Fibroblast of skin of right quadriceps (primary cell): Measurements from ENCODE around the gene CCR5AS.
"Not testable (repeated sequence)": the region's sequence is repeated elsewhere in the genome, so short reads cannot be mapped to it uniquely, and the experiment has no call there.

Source experiments
- DNase-seq: peaks from one replicate; pipeline ENCODE4 v3.0.0-alpha.2; 2013

Gene CCR5AS

DNA sequence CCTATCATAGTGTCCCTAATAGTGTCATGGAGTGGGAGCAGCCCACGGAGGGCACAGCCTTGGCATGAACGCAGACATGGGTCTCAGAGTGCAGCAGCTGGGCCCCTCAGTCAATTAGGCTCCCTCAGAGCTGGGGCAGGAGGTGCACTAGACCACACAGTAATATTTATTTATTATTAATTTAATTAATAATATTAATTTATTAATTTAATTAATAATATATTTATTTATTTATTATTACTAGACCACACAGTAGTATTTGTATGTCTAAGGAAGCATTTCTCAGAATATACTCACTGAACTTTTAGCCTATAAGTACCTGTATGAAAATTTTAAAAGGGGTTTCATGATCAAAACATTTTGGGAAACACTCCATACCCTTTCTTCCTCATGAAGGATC, 5.3 kb downstream of the CCR5AS start:
- no peak for DNase-seq

DNA sequence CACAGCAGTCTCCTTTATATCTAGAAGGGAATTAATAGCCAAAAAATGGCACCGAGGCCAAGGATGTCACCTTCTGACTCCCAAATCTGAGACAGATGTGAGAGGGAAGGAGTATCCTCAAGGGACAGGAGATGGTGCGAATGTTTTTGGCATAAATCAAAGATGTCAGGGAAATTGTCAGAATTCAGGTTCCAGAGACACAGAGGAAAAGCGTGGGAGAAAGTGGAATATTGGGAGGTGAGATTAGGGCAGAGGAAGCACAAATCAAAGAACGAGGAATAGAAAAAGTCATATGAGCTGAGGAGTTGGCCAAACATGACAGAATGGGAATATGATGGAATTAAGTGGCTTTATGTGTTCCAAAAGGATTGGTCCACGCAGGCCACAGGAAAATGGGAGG, 6.0 kb downstream of the CCR5AS start:
- no peak for DNase-seq

GRCh38 chr3:46400000-46400734, 6.7 kb downstream of the CCR5AS start:
- DNase-seq = peak; percentile 68

- no peak for DNase-seq
Measured at GRCh38 chr3:46399557-46399956, 7.3 kb downstream of the CCR5AS start.

DNA sequence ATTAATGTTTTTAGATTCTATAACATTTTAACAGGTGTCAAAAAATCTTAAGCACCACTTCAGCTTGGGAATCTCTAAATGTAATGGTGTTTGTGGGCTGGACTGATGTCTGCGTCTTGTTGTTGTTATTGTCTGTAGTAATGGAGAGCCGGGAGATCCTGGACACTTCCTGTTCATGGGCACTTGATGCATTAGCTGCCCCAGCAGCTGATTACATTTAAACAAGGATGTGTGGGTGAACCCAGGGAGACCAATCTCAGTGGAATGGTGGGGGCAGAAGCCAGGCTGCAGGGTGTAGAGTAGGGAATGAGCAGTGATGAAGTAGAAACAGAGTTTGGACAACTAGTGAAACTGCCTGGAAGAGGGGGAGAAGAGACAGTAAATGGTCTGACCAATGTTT, 7.8 kb downstream of the CCR5AS start:
- DNase-seq = no peak

GRCh38 chr3:46398186-46398955, 8.5 kb downstream of the CCR5AS start:
- no peak for DNase-seq

DNA sequence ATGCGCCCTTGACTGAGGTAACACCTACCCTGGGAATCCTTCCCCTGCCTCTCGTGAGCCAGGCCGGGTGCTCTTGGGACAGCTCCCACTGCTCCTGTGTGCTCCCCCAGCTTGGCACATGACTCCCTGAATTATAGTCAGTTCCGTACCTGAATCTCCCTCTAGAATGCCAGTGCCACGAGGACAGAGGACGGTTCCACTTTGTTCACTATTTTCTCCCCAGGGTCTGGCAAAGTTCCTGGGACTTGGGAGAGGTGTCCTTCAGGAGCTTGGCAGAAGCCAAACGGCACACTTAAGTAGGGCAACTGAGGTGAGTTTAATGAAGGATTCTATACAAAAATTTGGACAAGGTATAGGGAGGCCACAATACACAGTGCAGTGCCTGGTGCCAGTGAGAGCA, 9.8 kb downstream of the CCR5AS start:
- no peak for DNase-seq

DNA sequence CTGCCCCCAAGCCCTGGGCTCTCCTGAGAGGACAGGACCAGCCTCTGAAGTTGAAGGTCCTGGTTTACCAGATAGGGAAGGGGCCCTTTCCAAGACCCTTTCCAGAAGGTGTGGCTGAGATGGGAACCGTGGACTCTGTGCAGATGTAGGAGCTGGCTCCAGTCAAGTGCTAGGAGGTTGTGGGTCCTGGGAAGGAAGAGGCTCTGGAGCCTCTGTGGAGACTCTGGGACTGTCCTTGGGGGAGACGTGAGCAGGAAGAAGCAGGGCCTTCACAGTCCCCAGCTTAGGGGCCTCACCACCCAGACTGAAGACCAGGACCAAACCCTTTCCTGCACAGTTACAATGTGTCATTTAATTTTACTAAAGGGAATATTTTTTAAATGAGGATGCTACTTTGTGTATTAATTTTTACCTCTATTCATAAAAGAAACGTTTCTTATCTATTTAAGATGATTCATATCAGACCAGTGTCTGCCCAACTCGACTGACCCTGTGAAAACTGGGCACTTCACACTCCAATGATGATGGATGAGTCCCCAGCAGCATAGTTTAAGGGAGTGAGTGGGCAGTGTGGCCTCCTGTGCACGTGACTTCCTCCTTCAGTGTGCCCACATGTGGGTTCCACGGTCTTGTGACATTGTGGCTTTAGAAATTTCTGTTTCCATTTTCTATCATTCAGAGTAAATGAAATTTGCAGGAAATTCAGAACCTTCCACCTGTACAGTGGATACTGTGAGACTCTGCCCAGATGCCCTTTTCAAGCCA, 10.9 kb downstream of the CCR5AS start:
- DNase-seq = no peak

- no peak for DNase-seq
Measured at GRCh38 chr3:46395210-46395661, 11.6 kb downstream of the CCR5AS start.

DNA sequence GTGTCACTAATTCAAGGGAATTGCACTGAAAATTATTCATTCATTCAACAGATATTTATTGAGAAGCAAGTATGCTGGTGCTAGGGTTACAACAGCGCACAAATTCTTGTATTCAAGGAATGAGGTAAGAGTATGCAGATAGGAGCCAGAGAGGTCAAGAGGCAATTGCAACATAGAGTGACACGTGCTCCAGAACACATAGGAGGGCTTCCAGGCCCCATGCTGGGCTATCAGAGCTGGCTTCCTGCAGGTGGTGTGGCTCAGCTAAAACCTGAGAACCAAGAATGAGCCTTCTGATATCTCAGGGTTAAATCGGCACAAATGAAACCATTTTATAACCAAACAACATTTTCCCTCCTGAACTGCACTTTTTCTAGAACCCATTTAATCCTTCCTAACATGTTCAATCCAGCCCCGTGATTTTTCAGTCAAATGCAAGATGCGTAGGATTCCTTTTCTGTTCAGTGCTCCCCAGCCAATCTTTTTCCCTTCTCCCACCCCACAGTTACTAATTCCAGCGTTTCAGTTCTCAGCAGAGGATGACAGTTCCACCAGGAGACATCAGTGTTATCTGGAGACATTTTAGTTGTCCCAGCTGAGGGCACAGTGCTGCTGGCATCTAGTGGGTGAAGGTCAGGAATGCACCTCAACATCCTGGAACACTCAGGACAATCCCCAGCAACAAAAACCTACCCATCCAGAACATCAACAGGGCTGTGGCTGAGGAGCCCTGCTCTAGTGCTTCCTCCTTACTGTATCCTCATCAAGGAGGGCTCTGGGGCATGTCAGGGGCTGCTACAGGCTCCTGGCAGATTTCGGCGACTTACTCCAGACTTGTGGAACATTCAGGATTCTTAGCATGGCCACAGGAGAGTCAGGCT, 13.1 kb downstream of the CCR5AS start:
- no peak for DNase-seq

GRCh38 chr3:46393011-46393410, 13.9 kb downstream of the CCR5AS start:
- no peak for DNase-seq

DNA sequence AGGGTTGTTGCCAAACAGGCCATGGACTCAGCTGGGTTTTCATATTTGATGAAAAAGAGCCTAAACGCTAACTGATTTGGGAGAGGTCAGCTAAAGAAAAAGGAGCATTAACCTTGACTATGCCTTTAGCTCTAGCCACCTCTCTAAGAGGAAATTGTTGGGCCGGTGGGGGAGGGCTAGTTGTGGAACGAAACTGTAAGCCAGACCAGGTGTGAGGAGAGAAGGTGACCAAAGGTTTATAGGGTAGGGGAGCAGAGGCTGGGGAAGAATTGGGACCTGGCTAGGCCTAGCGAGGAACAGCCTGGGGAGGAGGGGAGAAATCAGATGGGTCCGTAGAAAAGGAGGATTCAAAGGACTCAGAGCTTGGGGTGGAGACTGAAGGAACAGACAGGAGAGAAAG, 15.3 kb downstream of the CCR5AS start:
- not testable (repeated sequence) for DNase-seq

- DNase-seq = no peak
Measured at GRCh38 chr3:46389306-46389705, 17.6 kb downstream of the CCR5AS start.

DNA sequence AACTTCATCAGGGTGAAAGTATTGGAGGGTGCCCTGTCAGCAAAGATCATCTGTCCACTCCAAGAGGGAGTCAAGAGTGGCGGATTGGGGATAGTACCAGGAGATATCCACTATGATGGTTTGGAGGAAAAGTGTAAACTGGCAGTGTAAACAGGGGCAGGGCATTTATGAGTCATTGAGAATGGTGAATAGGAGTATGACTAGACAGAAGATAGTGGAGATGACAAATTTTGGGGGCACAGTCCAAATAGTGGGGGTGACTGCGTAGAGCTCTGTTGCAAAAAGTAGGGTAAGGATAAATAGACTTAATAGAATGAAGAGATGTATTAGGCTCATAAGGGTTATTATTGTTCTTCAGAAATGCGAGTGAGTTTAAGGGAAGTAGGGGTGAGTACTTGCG, 18.0 kb downstream of the CCR5AS start:
- DNase-seq = not testable (repeated sequence)

DNA sequence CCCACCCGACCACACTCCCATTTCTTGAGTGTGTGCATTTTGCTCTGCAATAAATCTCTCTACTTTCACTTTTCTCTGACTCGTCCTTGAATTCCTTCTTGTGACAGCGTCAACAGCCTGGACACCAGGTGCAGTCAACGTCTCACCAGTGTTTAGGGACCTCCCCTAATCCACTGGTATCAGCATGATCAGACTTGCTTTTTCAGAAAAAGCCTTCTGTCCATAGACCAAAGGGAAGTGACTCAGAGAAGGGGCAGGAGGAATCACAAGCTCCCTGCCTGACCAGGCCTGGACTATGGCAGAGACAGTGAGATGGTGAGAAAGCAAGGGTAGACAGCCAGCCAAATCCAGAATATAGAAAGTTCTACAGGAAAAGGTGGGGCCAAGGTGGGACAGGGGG, 20.7 kb downstream of the CCR5AS start:
- DNase-seq = no peak

GRCh38 chr3:46383951-46384330, 22.9 kb downstream of the CCR5AS start:
- no peak for DNase-seq

DNA sequence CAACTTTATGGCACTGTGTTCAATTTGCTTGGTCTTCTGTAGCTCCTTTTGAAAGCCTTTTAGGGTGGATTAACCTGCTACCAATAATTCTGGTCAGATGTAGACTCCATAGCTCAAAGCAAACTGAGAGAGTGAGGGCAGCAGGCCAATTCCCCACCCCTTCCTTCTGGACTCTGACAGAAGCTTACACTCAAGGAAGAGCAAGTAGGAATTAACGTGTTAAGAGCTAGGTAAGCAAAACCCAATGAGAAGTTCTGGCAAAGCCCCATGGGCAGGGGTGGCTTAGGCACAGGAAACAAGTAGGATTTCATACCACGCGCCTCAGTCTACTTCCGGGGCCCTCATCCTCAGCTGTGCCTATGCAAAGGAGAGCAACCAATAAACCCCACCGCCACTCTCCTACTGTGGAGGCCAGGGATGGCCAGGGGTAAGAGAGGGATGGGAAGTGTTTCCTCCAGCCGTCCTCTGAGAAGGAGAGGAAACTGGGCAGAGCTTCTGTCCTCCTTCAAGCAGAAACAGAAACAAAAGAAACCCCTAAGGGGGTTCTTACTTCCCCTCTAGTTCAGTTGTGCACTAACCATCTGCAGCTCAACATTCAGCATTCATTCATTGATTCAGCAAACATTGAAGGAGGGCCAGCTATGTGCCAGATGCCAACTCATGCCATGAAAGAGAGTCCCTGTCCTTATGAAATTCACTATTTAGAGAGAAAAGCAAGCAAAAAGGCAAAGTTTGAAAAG, 23.5 kb downstream of the CCR5AS start:
- no peak for DNase-seq

GRCh38 chr3:46381625-46382024, 25.2 kb downstream of the CCR5AS start:
- DNase-seq = no peak

- DNase-seq = no peak
Measured at GRCh38 chr3:46380471-46381221, 26.2 kb downstream of the CCR5AS start.

DNA sequence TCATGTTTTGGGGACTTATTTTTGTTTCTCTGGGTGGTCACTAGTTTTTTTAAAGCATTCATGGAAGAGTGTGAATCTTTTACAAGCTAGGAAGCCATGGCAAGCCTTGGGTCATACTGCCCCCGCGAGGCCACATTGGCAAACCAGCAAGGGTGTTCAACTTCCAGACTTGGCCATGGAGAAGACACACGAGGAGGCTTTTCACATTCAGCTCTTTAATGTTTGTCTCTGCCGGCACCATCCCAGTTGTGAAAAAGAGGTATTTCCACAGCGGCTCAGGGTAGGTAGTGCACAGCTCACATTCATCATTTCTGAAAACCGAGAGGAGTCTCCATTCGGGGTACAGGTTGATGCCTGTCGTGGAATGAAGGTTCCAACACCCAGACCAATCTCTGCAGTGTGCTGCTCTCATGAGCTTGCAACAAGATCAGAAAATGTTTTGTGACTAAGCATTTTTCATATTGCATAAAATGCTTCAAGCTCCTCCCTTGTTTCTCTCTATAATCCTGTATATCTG, 28.4 kb downstream of the CCR5AS start:
- DNase-seq = peak; percentile 32

GRCh38 chr3:46375814-46376213, 31.1 kb downstream of the CCR5AS start:
- DNase-seq = no peak
